SK-N-SH treated with all-trans-retinoic acid at 6 μM for 48 hours (cell line): ENCODE results near the gene GTF2F2.

Source experiments
- ATAC-seq: fragments of 200-7000 bp; cut with Tn5 transposase; 3 replicates; pipeline ENCODE4 v1.9.1; 2020; ENCODE audit warnings: mild to moderate bottlenecking, moderate library complexity
- ARNTL ChIP-seq: fragments of 450-650 bp; formaldehyde crosslinking; IDR thresholded peaks from 2 replicates; pipeline ENCODE4 v1.5.0; 2020; ENCODE audit warnings: low read depth, mild to moderate bottlenecking, moderate library complexity, borderline replicate concordance
- BACH2 ChIP-seq: fragments of 250-450 bp; sonication (Bioruptor Pico); IDR thresholded peaks from 2 replicates; pipeline ENCODE4 v1.9.0; 2021; ENCODE audit warnings: mild to moderate bottlenecking, borderline replicate concordance
- CREB5 ChIP-seq: fragments of 250-450 bp; sonication (Bioruptor Pico); IDR thresholded peaks from 2 replicates; pipeline ENCODE4 v1.5.1; 2020; ENCODE audit warnings: low read depth, mild to moderate bottlenecking, moderate library complexity
- CSDC2 ChIP-seq: fragments of 250-450 bp; sonication (Bioruptor Pico); IDR thresholded peaks from 2 replicates; pipeline ENCODE4 v1.5.0; 2020; ENCODE audit warnings: mild to moderate bottlenecking, moderate library complexity
- GLIS3 ChIP-seq: fragments of 250-450 bp; sonication (Bioruptor Pico); IDR thresholded peaks from 2 replicates; pipeline ENCODE4 v1.5.0; 2020; ENCODE audit warnings: mild to moderate bottlenecking, moderate library complexity
- ISL1 ChIP-seq: fragments of 250-450 bp; sonication (Bioruptor Pico); IDR thresholded peaks from 2 replicates; pipeline ENCODE4 v2.1.2; 2022; ENCODE audit warnings: mild to moderate bottlenecking, moderate library complexity
- OSR1 ChIP-seq: fragments of 250-450 bp; sonication (Bioruptor Pico); IDR thresholded peaks from 2 replicates; pipeline ENCODE4 v1.8.0; 2022; ENCODE audit warnings: moderate library complexity, mild to moderate bottlenecking, inconsistent platforms
- PPARA ChIP-seq: fragments of 250-450 bp; sonication (Bioruptor Pico); IDR thresholded peaks from 2 replicates; pipeline ENCODE4 v1.5.0; 2020; ENCODE audit warnings: mild to moderate bottlenecking, borderline replicate concordance
- RARB ChIP-seq: fragments of 250-450 bp; sonication (Bioruptor Pico); IDR thresholded peaks from 2 replicates; pipeline ENCODE4 v1.8.0; 2021; ENCODE audit warnings: mild to moderate bottlenecking, moderate library complexity
- SNAI2 ChIP-seq: fragments of 250-450 bp; sonication (Bioruptor Pico); IDR thresholded peaks from 2 replicates; pipeline ENCODE4 v1.5.0; 2020; ENCODE audit warnings: mild to moderate bottlenecking, moderate library complexity
- TCF4 ChIP-seq: fragments of 250-450 bp; sonication (Bioruptor Pico); IDR thresholded peaks from 2 replicates; pipeline ENCODE4 v1.8.0; 2021; ENCODE audit warnings: mild to moderate bottlenecking, moderate library complexity, borderline replicate concordance
- TOX ChIP-seq: fragments of 250-450 bp; sonication (Bioruptor Pico); IDR thresholded peaks from 2 replicates; pipeline ENCODE4 v1.8.0; 2021; ENCODE audit warnings: mild to moderate bottlenecking, moderate library complexity, borderline replicate concordance
- TSHZ2 ChIP-seq: fragments of 250-450 bp; sonication (Bioruptor Pico); IDR thresholded peaks from 2 replicates; pipeline ENCODE4 v1.5.0; 2020; ENCODE audit warnings: mild to moderate bottlenecking, moderate library complexity
- ZC3H10 ChIP-seq: fragments of 250-450 bp; sonication (Bioruptor Pico); IDR thresholded peaks from 2 replicates; pipeline ENCODE4 v1.5.1; 2021; ENCODE audit warnings: mild to moderate bottlenecking, moderate library complexity
- ZFP3 ChIP-seq: fragments of 250-450 bp; sonication (Bioruptor Pico); IDR thresholded peaks from 2 replicates; pipeline ENCODE4 v1.5.0; 2020; ENCODE audit warnings: mild to moderate bottlenecking, moderate library complexity
- ZFP30 ChIP-seq: fragments of 450-650 bp; formaldehyde crosslinking; IDR thresholded peaks from 2 replicates; pipeline ENCODE4 v1.5.0; 2022; ENCODE audit warnings: mild to moderate bottlenecking, moderate library complexity
- ZNF70 ChIP-seq: fragments of 450-650 bp; formaldehyde crosslinking; IDR thresholded peaks from 2 replicates; pipeline ENCODE4 v1.5.0; 2020; ENCODE audit warnings: mild to moderate bottlenecking, moderate library complexity
- ZNF8 ChIP-seq: fragments of 450-650 bp; formaldehyde crosslinking; IDR thresholded peaks from 2 replicates; pipeline ENCODE4 v1.5.0; 2020; ENCODE audit warnings: mild to moderate bottlenecking, moderate library complexity
- TF ChIP-seq, protein P1 (sequence below): fragments of 250-450 bp; sonication (Bioruptor Pico); IDR thresholded peaks from 2 replicates; pipeline ENCODE4 v1.5.1; 2021; ENCODE audit warnings: mild to moderate bottlenecking, moderate library complexity
- TF ChIP-seq, protein P2 (sequence below): fragments of 250-450 bp; sonication (Bioruptor Pico); IDR thresholded peaks from 2 replicates; pipeline ENCODE4 v1.8.0; 2020; ENCODE audit warnings: mild to moderate bottlenecking, moderate library complexity, borderline replicate concordance

The GTF2F2 gene, protein sequence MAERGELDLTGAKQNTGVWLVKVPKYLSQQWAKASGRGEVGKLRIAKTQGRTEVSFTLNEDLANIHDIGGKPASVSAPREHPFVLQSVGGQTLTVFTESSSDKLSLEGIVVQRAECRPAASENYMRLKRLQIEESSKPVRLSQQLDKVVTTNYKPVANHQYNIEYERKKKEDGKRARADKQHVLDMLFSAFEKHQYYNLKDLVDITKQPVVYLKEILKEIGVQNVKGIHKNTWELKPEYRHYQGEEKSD

DNA sequence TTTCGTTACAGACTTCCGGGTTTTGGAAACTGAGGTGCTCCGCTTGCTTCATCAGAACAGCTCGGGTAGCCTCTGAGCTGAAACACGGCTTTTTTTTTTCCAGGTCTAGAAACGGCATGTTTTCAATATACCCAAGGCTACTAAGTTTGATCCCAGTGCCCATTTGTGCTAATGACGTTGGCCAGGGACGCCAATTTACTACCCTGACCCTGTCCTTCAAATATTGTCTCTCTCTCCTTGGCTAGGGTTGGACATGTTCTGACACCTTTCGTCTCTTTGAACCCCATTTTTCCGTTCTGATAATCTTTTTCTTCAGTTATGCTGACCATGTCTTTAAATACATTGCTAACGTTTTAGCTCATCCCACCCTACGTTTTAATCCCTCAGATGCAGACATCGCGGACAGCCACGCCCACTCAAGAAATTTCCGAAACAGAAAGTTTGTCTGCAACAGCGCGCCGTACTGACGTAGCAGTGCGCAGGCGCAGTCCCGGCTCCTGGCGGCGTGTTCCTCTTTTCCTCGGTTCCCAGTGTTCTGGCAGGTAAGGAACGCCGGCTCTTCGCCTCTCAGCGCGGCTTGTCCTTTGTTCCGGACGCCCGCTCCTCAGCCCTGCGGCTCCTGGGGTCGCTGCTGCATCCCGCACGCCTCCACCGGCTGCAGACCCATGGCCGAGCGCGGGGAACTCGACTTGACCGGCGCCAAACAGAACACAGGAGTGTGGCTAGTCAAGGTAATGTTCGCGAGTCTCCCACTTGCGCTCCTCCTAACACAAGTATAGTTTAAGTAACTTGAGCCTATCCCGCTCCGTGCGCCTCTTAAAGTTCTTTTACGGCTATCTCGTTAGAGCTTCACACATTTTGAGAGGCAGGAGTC, at the start of gene GTF2F2:
Gene GTF2F2 (plus strand): TSS at position 520 of the 874 bp plus-strand sequence. CDS start 146 bp downstream, at position 666.
- ATAC-seq: peak; percentile 88
- TF ChIP-seq PPARA (CRISPR knock-in tag) (no peak), BACH2 (no peak), TCF4 (CRISPR knock-in tag) (no peak), GLIS3 (CRISPR knock-in tag) (no peak), ZNF8 (no peak), TOX (CRISPR knock-in tag) (no peak), TSHZ2 (CRISPR knock-in tag) (no peak), ZFP3 (CRISPR knock-in tag) (no peak), OSR1 (CRISPR knock-in tag) (no peak), ZC3H10 (CRISPR knock-in tag) (no peak), RARB (no peak), ISL1 (CRISPR knock-in tag) (no peak)
- TF ChIP-seq, protein P1, sequence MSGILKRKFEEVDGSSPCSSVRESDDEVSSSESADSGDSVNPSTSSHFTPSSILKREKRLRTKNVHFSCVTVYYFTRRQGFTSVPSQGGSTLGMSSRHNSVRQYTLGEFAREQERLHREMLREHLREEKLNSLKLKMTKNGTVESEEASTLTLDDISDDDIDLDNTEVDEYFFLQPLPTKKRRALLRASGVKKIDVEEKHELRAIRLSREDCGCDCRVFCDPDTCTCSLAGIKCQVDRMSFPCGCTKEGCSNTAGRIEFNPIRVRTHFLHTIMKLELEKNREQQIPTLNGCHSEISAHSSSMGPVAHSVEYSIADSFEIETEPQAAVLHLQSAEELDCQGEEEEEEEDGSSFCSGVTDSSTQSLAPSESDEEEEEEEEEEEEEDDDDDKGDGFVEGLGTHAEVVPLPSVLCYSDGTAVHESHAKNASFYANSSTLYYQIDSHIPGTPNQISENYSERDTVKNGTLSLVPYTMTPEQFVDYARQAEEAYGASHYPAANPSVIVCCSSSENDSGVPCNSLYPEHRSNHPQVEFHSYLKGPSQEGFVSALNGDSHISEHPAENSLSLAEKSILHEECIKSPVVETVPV: no peak

- no peak for TF ChIP-seq ARNTL
- no peak for TF ChIP-seq ZNF8
- TF ChIP-seq ZFP3 (CRISPR knock-in tag): no peak
- no peak for TF ChIP-seq BACH2
- TF ChIP-seq CSDC2 (CRISPR knock-in tag): no peak
- no peak for TF ChIP-seq CREB5 (CRISPR knock-in tag)
- no peak for TF ChIP-seq SNAI2 (CRISPR knock-in tag)
- TF ChIP-seq, protein P2, sequence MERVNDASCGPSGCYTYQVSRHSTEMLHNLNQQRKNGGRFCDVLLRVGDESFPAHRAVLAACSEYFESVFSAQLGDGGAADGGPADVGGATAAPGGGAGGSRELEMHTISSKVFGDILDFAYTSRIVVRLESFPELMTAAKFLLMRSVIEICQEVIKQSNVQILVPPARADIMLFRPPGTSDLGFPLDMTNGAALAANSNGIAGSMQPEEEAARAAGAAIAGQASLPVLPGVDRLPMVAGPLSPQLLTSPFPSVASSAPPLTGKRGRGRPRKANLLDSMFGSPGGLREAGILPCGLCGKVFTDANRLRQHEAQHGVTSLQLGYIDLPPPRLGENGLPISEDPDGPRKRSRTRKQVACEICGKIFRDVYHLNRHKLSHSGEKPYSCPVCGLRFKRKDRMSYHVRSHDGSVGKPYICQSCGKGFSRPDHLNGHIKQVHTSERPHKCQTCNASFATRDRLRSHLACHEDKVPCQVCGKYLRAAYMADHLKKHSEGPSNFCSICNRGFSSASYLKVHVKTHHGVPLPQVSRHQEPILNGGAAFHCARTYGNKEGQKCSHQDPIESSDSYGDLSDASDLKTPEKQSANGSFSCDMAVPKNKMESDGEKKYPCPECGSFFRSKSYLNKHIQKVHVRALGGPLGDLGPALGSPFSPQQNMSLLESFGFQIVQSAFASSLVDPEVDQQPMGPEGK: no peak
- TF ChIP-seq, protein P1: no peak
- TF ChIP-seq ZNF70 (CRISPR knock-in tag): no peak
- no peak for TF ChIP-seq ZFP30 (CRISPR knock-in tag)
- TF ChIP-seq TSHZ2 (CRISPR knock-in tag): no peak
- TF ChIP-seq GLIS3 (CRISPR knock-in tag): no peak
- no peak for TF ChIP-seq ISL1 (CRISPR knock-in tag)
- TF ChIP-seq PPARA (CRISPR knock-in tag): no peak
- no peak for ATAC-seq
Measured at GRCh38 chr13:45073809-45074208, 46.5 kb upstream of the GTF2F2 start.
